Neural progenitor cell (in vitro differentiated cells): ENCODE data around the gene CHD9NB.

Experiments used
- EZH2 ChIP-seq: fragments of 200-600 bp; sonication (generic); IDR thresholded peaks from 2 replicates; pipeline ENCODE4 v1.6.1; 2017; ENCODE audit warnings: antibody characterized with exemption, mild to moderate bottlenecking, moderate library complexity
- EZH2phosphoT487 ChIP-seq: fragments of 200-600 bp; sonication (generic); IDR thresholded peaks from 2 replicates; pipeline ENCODE4 v1.6.1; 2017; ENCODE audit warnings: antibody characterized with exemption
- TF ChIP-seq, protein P1 (sequence below): fragments of 200-600 bp; sonication (generic); IDR thresholded peaks from 2 replicates; pipeline ENCODE4 v1.5.1; 2017; ENCODE audit warnings: antibody characterized with exemption, mild to moderate bottlenecking

- TF ChIP-seq, protein P1, sequence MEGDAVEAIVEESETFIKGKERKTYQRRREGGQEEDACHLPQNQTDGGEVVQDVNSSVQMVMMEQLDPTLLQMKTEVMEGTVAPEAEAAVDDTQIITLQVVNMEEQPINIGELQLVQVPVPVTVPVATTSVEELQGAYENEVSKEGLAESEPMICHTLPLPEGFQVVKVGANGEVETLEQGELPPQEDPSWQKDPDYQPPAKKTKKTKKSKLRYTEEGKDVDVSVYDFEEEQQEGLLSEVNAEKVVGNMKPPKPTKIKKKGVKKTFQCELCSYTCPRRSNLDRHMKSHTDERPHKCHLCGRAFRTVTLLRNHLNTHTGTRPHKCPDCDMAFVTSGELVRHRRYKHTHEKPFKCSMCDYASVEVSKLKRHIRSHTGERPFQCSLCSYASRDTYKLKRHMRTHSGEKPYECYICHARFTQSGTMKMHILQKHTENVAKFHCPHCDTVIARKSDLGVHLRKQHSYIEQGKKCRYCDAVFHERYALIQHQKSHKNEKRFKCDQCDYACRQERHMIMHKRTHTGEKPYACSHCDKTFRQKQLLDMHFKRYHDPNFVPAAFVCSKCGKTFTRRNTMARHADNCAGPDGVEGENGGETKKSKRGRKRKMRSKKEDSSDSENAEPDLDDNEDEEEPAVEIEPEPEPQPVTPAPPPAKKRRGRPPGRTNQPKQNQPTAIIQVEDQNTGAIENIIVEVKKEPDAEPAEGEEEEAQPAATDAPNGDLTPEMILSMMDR, result no peak
- TF ChIP-seq EZH2, result no peak
- no peak for TF ChIP-seq EZH2phosphoT487
These were observed 46.0 kb upstream of the CHD9NB start for GRCh38 chr16:53098526-53099317.
